H9 (cell line): Measurements from ENCODE around the gene C6orf47. TPM values are rescaled to one million over a fixed set of nuclear protein-coding genes. Genes with fewer than 3 reads are reported as not detected.

Experiments used
- DNase-seq: peaks from one replicate; pipeline ENCODE4 v3.0.0-alpha.2; 2017
- H2AFZ ChIP-seq: one replicate; pipeline ENCODE4 v1.6.1; 2013; ENCODE audit warnings: mild to moderate bottlenecking, low read length, control low read depth, moderate library complexity
- H2AK5ac ChIP-seq: 2 replicates; pipeline ENCODE4 v1.6.1; 2013; ENCODE audit warnings: low read length, control low read depth, mixed read lengths; ENCODE audit not compliant: insufficient read length
- H2BK120ac ChIP-seq: one replicate; pipeline ENCODE4 v1.6.1; 2013; ENCODE audit warnings: low read depth, mild to moderate bottlenecking, low read length, control low read depth, inconsistent platforms; ENCODE audit not compliant: poor library complexity, severe bottlenecking
- H2BK12ac ChIP-seq: 2 replicates; pipeline ENCODE4 v1.6.1; 2013; ENCODE audit warnings: low read length, control low read depth, mixed read lengths, low read depth; ENCODE audit not compliant: insufficient read length
- H2BK15ac ChIP-seq: 2 replicates; pipeline ENCODE4 v1.6.1; 2013; ENCODE audit warnings: low read depth, low read length, control low read depth
- H2BK20ac ChIP-seq: one replicate; pipeline ENCODE4 v1.6.1; 2013; ENCODE audit warnings: low read depth, mild to moderate bottlenecking, low read length, control low read depth, inconsistent platforms; ENCODE audit not compliant: poor library complexity, severe bottlenecking
- H2BK5ac ChIP-seq: 2 replicates; pipeline ENCODE4 v1.6.1; 2013; ENCODE audit warnings: low read length, control low read depth, mixed read lengths; ENCODE audit not compliant: insufficient read length
- H3K14ac ChIP-seq: 2 replicates; pipeline ENCODE4 v1.6.1; 2013; ENCODE audit warnings: low read length, control low read depth; ENCODE audit not compliant: insufficient read depth
- H3K18ac ChIP-seq: 2 replicates; pipeline ENCODE4 v1.6.1; 2013; ENCODE audit warnings: low read depth, mild to moderate bottlenecking, mixed read lengths, low read length, control low read depth; ENCODE audit not compliant: insufficient read length
- H3K23ac ChIP-seq: 2 replicates; pipeline ENCODE4 v1.6.1; 2013; ENCODE audit warnings: low read length, control low read depth, mixed read lengths, low read depth; ENCODE audit not compliant: insufficient read length
- H3K23me2 ChIP-seq: 2 replicates; pipeline ENCODE4 v1.6.1; 2013; ENCODE audit warnings: low read depth, mild to moderate bottlenecking, mixed read lengths, low read length, control low read depth; ENCODE audit not compliant: insufficient read length, poor library complexity, severe bottlenecking
- H3K27ac ChIP-seq: 2 replicates; pipeline ENCODE4 v1.5.1; 2013; ENCODE audit warnings: low read length, control low read depth, mixed read lengths, low read depth; ENCODE audit not compliant: insufficient read length
- H3K27me3 ChIP-seq: 2 replicates; pipeline ENCODE4 v1.6.1; 2013; ENCODE audit warnings: low read length, control low read depth, inconsistent platforms; ENCODE audit not compliant: insufficient read depth
- H3K4ac ChIP-seq: 2 replicates; pipeline ENCODE4 v1.6.1; 2013; ENCODE audit warnings: low read depth, mild to moderate bottlenecking, control low read depth, inconsistent platforms, low read length, moderate library complexity
- H3K4me1 ChIP-seq: 2 replicates; pipeline ENCODE4 v1.6.1; 2013; ENCODE audit warnings: low read length, control low read depth, inconsistent platforms; ENCODE audit not compliant: insufficient read depth
- H3K4me2 ChIP-seq: 2 replicates; pipeline ENCODE4 v1.6.1; 2013; ENCODE audit warnings: low read length, control low read depth, mixed read lengths; ENCODE audit not compliant: insufficient read length, insufficient read depth
- H3K56ac ChIP-seq: 2 replicates; pipeline ENCODE4 v1.6.1; 2013; ENCODE audit warnings: low read depth, mild to moderate bottlenecking, mixed read lengths, low read length, control low read depth; ENCODE audit not compliant: insufficient read length
- H3K79me1 ChIP-seq: 2 replicates; pipeline ENCODE4 v1.6.1; 2013; ENCODE audit warnings: low read depth, mild to moderate bottlenecking, moderate library complexity, low read length, control low read depth, inconsistent platforms; ENCODE audit not compliant: insufficient read depth, poor library complexity, severe bottlenecking
- H3K79me2 ChIP-seq: 2 replicates; pipeline ENCODE4 v1.6.1; 2013; ENCODE audit warnings: low read length, control low read depth, inconsistent platforms; ENCODE audit not compliant: insufficient read depth
- H3K9ac ChIP-seq: 2 replicates; pipeline ENCODE4 v1.6.1; 2013; ENCODE audit warnings: low read length, control low read depth, mixed read lengths; ENCODE audit not compliant: insufficient read length; ENCODE audit errors: extremely low read depth
- H3K9me3 ChIP-seq: one replicate; pipeline ENCODE4 v1.6.1; 2013; ENCODE audit warnings: low read depth, low read length, inconsistent platforms; ENCODE audit not compliant: control insufficient read depth
- H3T11ph ChIP-seq: one replicate; pipeline ENCODE4 v1.6.1; 2013; ENCODE audit warnings: mild to moderate bottlenecking, low read length, control low read depth, inconsistent platforms
- H4K20me1 ChIP-seq: one replicate; pipeline ENCODE4 v1.6.1; 2013; ENCODE audit not compliant: control insufficient read depth, insufficient read length, insufficient read depth
- H4K5ac ChIP-seq: 2 replicates; pipeline ENCODE4 v1.6.1; 2013; ENCODE audit warnings: low read depth, mild to moderate bottlenecking, mixed read lengths, low read length, control low read depth; ENCODE audit not compliant: insufficient read length
- H4K8ac ChIP-seq: replicated peaks from 2 replicates; pipeline ENCODE4 v1.6.1; 2013; ENCODE audit warnings: low read length, control low read depth, mixed read lengths, low read depth; ENCODE audit not compliant: insufficient read length
- H4K91ac ChIP-seq: 2 replicates; pipeline ENCODE4 v1.6.1; 2013; ENCODE audit warnings: low read depth, mild to moderate bottlenecking, moderate library complexity, mixed read lengths, low read length, control low read depth; ENCODE audit not compliant: insufficient read length
- H3K27ac Mint-ChIP-seq, 3 experiments: 2 replicates in 2 of 3; 3 replicates in 1 of 3; pipeline ENCODE4 v1.8.0; 2020 to 2021; ENCODE audit warnings: mixed read lengths in 3 of 3, mild to moderate bottlenecking in 1 of 3, moderate library complexity in 1 of 3
- H3K27me3 Mint-ChIP-seq: 2 replicates; pipeline ENCODE4 v1.8.0; 2021; ENCODE audit warnings: low read depth, mild to moderate bottlenecking, moderate library complexity, mixed read lengths
- H3K36me3 Mint-ChIP-seq, 3 experiments: 2 replicates in 2 of 3; 3 replicates in 1 of 3; pipeline ENCODE4 v1.8.0; 2020 to 2021; ENCODE audit warnings: low read depth in 3 of 3, mixed read lengths in 3 of 3; ENCODE audit not compliant: insufficient read depth in 1 of 3
- H3K4me1 Mint-ChIP-seq, 2 experiments: 2 replicates each; pipeline ENCODE4 v1.8.0; 2020; ENCODE audit warnings: mixed read lengths in 2 of 2
- H3K4me3 Mint-ChIP-seq, 2 experiments: 2 replicates in 1 of 2; 3 replicates in 1 of 2; pipeline ENCODE4 v1.8.0; 2020 to 2021; ENCODE audit warnings: mild to moderate bottlenecking in 2 of 2, mixed read lengths in 2 of 2, moderate library complexity in 1 of 2
- H3K9me3 Mint-ChIP-seq, 2 experiments: 2 replicates in 1 of 2; 3 replicates in 1 of 2; pipeline ENCODE4 v1.8.0; 2020; ENCODE audit warnings: mild to moderate bottlenecking in 2 of 2, mixed read lengths in 2 of 2, moderate library complexity in 1 of 2
- CTCF ChIP-seq: fragments of 200-600 bp; sonication (generic); conservative IDR thresholded peaks from 3 replicates; pipeline ENCODE4 v1.8.0; 2021; ENCODE audit warnings: antibody characterized with exemption, mild to moderate bottlenecking
- WGBS: extraction: QIAGEN DNeasy Blood & Tissue Kit; methylation state at CpG from one replicate; pipeline ENCODE4 v1.1.7; 2013; ENCODE audit warnings: missing lambda C conversion rate, low lambda C conversion rate, mixed read lengths; ENCODE audit not compliant: insufficient read length; ENCODE audit errors: extremely low coverage; 5-methylcytosine and 5-hydroxymethylcytosine counted together
- total RNA-seq: library from RNA; stranded (reverse); gene quantifications from 2 replicates; pipeline ENCODE4 v1.2.1, GENCODE V29; 2021

The C6orf47 gene
- total RNA-seq, 1 experiment from 2014 or later, result 19.0 TPM

DNA sequence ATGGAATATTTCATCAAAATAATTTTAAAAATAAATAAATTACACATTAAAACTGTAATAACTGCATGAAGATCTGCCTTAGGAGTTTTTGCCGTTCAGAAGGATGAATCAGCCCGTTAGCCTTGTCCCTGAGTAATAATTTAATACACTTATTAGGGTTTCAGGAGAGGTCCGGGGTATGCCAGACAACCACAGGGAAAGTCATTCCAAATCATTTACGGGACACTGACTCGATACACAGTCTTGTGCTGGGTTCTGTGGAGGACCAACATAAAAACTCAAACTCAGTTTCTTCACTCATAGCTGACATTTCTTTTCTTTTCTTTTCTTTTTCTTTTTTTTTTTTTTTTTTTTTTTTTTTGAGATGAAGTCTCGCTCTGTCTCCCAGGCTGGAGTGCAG lies 45.4 kb upstream of the C6orf47 start:
- H3K23me2 ChIP-seq, result peaks cover 6% of the 10 kb centered on the region
- no peak overlapping the region for H2AK5ac ChIP-seq
- no peak overlapping the region for H4K5ac ChIP-seq
- H4K8ac ChIP-seq, result no peak overlapping the region
- TF ChIP-seq CTCF, result no peak
- H3K56ac ChIP-seq, result no peak overlapping the region
- H4K20me1 ChIP-seq, result no peaks in the 10 kb centered on the region
- H3K23ac ChIP-seq, result no peak overlapping the region
- no peak overlapping the region for H3T11ph ChIP-seq
- no peak overlapping the region for H3K4me2 ChIP-seq
- peaks cover 0 to 4% (median 0%) of the 10 kb centered on the region in 3 experiments; a peak in 4 of 7 replicates for H3K36me3 Mint-ChIP-seq
- H3K9ac ChIP-seq, result no peak overlapping the region
- H3K9me3 ChIP-seq, result no peaks in the 10 kb centered on the region
- no peak overlapping the region for H2BK12ac ChIP-seq
- H2BK120ac ChIP-seq, result no peak overlapping the region
- peaks cover 2% of the 10 kb centered on the region; the same call in 1 of the 2 replicates for H3K79me2 ChIP-seq
- H3K14ac ChIP-seq, result no peak overlapping the region
- H3K4ac ChIP-seq, result no peak overlapping the region
- H2AFZ ChIP-seq, result no peak overlapping the region
- no peaks in the 10 kb centered on the region; a peak in 1 of 5 replicates for H3K9me3 Mint-ChIP-seq
- H2BK5ac ChIP-seq, result no peak overlapping the region
- H2BK15ac ChIP-seq, result no peak overlapping the region
- H3K4me3 Mint-ChIP-seq, result no peak overlapping the region
- H3K27ac Mint-ChIP-seq, result no peak overlapping the region
- peaks cover 6% of the 10 kb centered on the region for H3K79me1 ChIP-seq
- no peak overlapping the region for H3K27ac ChIP-seq
- H2BK20ac ChIP-seq, result no peak overlapping the region
- H3K4me1 ChIP-seq, result peaks cover 4% of the 10 kb centered on the region; the same call in 1 of the 2 replicates
- H3K27me3 ChIP-seq, result no peaks in the 10 kb centered on the region
- no CpG with 5 or more reads among the region's 6 CpGs for whole genome bisulfite sequencing
- H3K27me3 Mint-ChIP-seq, result peaks cover 3% of the 10 kb centered on the region; the same call in 1 of the 2 replicates
- no peak for DNase-seq
- no peak overlapping the region for H3K18ac ChIP-seq
- H3K4me1 Mint-ChIP-seq, result peaks cover 16 to 19% of the 10 kb centered on the region in 2 experiments
- no peak overlapping the region for H4K91ac ChIP-seq
